ENCODE results near the gene CRADD.

DNA sequence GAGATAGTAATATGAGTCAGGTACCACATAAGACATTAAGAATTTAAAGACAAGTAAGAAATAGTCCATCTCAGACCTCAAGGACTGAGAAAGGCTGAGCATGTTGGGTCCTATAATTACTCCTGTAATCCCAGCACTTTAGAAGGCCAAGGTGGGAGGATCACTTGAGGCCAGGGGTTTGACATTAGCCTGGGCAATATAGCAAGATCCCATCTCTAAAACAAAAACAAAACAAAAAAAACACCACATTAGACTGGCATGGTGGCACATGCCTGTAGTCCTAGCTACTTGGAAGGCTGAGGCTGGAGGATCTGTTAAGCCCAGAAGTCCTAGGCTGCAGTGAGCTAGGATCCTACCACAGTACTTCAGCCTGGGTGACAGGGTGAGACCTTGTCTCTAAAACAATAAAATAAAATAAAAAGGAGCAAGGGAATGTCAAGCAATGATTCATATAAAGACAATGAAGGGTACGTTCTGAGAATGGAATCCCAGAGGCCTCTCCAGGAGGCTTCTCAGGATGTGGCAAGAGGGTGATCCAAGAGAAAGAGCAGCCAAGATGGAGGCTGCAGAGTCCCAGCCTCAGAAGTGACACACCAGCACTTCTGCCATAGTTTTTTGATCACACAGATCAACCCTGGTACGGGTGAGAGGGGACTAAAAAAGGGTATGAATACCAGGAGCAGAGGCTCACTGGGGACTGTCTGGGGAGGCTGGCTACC, 206.4 kb downstream of the CRADD start:
- TF ChIP-seq, protein P1, sequence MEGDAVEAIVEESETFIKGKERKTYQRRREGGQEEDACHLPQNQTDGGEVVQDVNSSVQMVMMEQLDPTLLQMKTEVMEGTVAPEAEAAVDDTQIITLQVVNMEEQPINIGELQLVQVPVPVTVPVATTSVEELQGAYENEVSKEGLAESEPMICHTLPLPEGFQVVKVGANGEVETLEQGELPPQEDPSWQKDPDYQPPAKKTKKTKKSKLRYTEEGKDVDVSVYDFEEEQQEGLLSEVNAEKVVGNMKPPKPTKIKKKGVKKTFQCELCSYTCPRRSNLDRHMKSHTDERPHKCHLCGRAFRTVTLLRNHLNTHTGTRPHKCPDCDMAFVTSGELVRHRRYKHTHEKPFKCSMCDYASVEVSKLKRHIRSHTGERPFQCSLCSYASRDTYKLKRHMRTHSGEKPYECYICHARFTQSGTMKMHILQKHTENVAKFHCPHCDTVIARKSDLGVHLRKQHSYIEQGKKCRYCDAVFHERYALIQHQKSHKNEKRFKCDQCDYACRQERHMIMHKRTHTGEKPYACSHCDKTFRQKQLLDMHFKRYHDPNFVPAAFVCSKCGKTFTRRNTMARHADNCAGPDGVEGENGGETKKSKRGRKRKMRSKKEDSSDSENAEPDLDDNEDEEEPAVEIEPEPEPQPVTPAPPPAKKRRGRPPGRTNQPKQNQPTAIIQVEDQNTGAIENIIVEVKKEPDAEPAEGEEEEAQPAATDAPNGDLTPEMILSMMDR (IDR thresholded peaks at IDR 0.05), result no peak
- no peak for TF ChIP-seq POLR2A (IDR thresholded peaks at IDR 0.05)
